ENCODE data around the gene CTNNA3.

- TF ChIP-seq POLR2A (IDR thresholded peaks at IDR 0.05) (no peak), CTCF (IDR thresholded peaks at IDR 0.05) (no peak)
Measured at GRCh38 chr10:67723601-67724000, 27.6 kb upstream of the CTNNA3 start.

Measured in uterus (tissue), 2 donors.